Measurements from ENCODE around the gene TRO. TPM values are rescaled to one million over a fixed set of nuclear protein-coding genes. Genes with fewer than 3 reads are reported as not detected.
A peak's percentile ranks its signal among the peaks of the same experiment; 100 is the strongest.

Gene TRO
- polyA plus RNA-seq, 1 donor from 2014 or later: 0.06 TPM

DNA sequence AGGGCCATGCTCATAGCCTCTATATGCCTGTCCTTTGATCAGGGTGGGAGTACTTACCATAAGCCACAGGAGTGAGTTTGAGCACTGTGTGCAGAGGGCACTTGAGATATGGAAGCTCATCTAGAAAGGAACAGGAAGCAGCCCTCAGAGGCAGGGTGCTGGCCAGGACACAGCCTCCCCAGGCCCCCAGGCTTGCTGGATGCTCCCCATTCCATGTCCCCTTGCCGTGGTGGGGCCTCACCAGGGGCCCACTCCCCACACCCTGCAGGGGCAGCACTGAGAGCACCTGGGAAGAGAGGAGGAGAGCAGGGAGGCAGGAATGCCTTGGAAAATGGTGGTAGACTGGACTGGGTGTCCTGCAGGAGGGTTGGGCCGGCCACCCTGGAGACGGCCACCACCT, 14.3 kb downstream of the TRO start:
- Mint-ChIP-seq H3K4me3 (no peak overlapping the region), H3K27me3 (peaks cover 2% of the 10 kb centered on the region), H3K4me1 (no peaks in the 10 kb centered on the region), H3K36me3 (peaks cover 1% of the 10 kb centered on the region), H3K27ac (no peak overlapping the region), H3K9me3 (no peaks in the 10 kb centered on the region)

DNA sequence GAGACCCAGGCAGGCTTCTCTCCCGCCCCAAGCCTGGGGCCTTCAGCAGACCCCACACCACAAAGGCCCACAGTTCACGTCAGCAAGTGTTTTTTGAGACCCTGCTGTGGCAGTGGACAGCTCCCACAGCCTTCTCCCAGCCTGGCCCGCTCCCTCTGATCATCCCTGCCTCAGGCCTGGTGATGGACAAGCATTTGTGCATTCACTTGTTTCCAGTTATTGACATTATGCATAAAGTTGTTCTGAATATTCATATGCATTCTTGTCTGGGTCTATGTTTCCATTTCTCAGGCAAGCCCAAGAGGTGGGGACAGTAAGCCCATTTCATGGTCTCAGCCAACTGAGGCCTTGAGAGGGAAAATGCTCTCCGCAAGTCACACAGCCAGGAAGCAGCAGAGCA, 14.7 kb downstream of the TRO start:
- peaks cover 1% of the 10 kb centered on the region for H3K36me3 Mint-ChIP-seq
- H3K27me3 Mint-ChIP-seq: peaks cover 2% of the 10 kb centered on the region
- no peaks in the 10 kb centered on the region for H3K9me3 Mint-ChIP-seq
- H3K4me3 Mint-ChIP-seq: no peak overlapping the region
- H3K27ac Mint-ChIP-seq: no peak overlapping the region
- H3K4me1 Mint-ChIP-seq: no peaks in the 10 kb centered on the region

DNA sequence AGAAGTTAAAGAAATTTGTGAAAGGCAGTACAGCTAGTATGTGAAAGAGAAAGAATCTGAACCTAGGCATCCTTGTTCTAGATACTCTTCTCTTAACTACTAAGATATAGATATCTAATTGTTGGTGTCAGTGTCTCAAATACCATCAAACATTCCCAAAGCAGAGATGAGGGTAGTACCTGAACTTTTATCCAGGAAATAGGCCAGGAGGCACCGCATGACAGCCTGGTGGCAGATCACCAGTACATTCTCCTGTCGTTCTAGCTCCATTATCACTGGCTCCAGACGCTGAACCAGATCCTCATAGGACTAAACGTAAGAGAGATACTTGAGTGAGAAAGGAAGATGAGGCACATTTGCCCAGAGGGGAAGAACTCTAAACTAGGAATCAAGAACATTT, 16.8 kb downstream of the TRO start:
- Mint-ChIP-seq H3K4me3 (no peak overlapping the region), H3K36me3 (peaks cover 1% of the 10 kb centered on the region), H3K4me1 (no peaks in the 10 kb centered on the region), H3K27ac (no peak overlapping the region), H3K27me3 (no peaks in the 10 kb centered on the region), H3K9me3 (peaks cover 0 to 2% (median 0%) of the 10 kb centered on the region in 3 donors)

DNA sequence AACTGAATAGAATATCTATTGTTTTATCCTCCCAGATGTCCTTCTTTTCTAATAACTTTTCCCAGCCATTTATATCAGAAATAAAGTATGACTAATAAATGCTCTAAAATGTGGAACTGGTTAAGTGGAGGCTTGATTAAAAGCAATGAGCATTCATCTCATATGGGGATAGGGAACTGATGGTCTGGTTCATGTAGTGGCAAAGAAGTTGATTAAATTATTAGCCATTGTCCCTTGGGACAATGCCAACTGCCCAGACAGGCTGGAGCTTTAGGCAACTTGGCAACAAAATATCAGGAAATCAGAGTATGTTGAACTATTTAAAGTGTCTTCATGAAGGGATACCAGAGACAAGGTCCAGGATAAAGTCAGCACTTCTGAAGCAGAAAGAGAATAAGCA, 24.2 kb downstream of the TRO start:
- H3K27ac Mint-ChIP-seq: peak overlapping the region in 1 of 3 donors; percentile 30
- H3K4me3 Mint-ChIP-seq: no peak overlapping the region
- H3K36me3 Mint-ChIP-seq: no peaks in the 10 kb centered on the region
- peaks cover 0 to 2% (median 0%) of the 10 kb centered on the region in 3 donors for H3K9me3 Mint-ChIP-seq
- H3K27me3 Mint-ChIP-seq: no peaks in the 10 kb centered on the region
- H3K4me1 Mint-ChIP-seq: no peaks in the 10 kb centered on the region

DNA sequence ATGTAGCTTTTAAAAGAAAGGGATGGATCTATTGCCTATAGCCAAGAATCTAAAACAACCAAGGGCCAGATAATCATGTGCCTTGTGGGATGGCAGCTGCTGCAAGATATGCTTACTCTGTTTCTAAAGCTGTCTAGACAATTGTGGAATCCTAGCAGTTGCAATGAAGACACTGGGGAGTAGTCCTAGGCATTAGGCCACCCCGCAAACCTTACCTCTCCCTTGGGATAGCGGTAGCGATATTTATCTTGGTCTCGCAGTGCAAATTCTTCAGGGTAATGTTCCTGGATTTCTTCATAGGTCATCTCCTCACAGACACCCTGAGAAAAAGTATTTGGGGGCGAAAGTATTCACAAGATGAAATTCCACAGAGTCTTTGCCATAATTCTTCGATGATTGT, 24.6 kb downstream of the TRO start:
- Mint-ChIP-seq H3K4me1 (no peaks in the 10 kb centered on the region), H3K27ac (no peak overlapping the region), H3K36me3 (no peaks in the 10 kb centered on the region), H3K9me3 (peaks cover 0 to 2% (median 0%) of the 10 kb centered on the region in 3 donors), H3K4me3 (no peak overlapping the region), H3K27me3 (no peaks in the 10 kb centered on the region)

DNA sequence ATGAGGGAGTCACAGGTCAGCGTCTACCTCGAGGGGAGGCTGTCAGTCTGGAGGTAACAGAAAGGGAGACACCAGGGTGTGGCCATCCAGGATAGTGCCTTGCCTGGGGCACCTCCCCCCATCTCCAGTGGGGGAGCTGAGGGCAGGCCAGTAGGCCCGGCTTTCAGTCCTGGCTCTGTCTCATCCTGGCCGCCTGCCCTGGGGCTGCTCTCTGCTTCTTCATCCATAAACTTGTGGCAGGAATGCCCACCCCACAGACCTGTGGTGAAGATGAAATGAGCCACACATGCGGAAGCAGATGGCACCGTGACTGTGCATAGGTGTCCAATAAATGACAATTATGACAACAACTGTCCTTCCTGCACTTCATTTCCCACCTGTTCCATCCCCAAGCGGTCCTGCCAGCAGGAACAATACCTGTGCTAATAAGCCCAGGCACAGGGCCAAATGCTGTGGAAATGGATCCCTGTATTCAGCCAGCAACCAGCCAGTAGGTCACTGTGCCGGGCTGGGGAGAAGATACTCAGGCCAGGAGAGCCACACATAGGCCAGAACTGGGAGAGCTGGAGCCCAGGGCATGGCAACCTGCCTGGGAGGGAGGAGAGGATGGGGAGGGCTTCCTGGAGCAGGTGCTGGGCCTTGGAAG, 30.2 kb downstream of the TRO start:
- H3K4me1 Mint-ChIP-seq: no peaks in the 10 kb centered on the region
- H3K27me3 Mint-ChIP-seq: no peaks in the 10 kb centered on the region
- H3K4me3 Mint-ChIP-seq: no peak overlapping the region
- H3K9me3 Mint-ChIP-seq: no peaks in the 10 kb centered on the region
- no peaks in the 10 kb centered on the region for H3K36me3 Mint-ChIP-seq
- no peak overlapping the region for H3K27ac Mint-ChIP-seq

DNA sequence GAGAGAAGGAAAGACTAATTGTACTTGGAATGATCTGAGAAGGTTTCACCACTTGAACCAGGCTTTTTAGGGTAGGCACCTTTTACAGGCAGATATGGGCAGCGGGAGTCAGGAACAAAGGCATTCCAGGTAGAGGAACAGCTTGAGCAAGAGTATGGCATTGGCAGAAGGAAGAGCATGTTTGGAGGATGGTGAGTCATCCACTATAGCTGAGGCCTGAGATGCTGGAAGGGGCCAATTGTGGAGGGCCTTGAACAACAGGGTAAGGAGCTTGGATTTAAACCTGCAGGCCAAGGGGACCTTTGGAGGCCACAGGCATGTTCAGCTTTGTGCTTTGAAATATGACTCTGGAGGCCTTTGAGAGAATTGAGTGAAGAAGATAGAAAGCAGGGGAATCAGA, 41.1 kb downstream of the TRO start:
- H3K4me3 Mint-ChIP-seq: no peak overlapping the region
- H3K27me3 Mint-ChIP-seq: peaks cover 2% of the 10 kb centered on the region
- H3K4me1 Mint-ChIP-seq: peaks cover 0 to 1% (median 0%) of the 10 kb centered on the region in 3 donors
- H3K36me3 Mint-ChIP-seq: peaks cover 4% of the 10 kb centered on the region
- H3K9me3 Mint-ChIP-seq: peaks cover 0 to 3% (median 0%) of the 10 kb centered on the region in 3 donors
- no peak overlapping the region for H3K27ac Mint-ChIP-seq

DNA sequence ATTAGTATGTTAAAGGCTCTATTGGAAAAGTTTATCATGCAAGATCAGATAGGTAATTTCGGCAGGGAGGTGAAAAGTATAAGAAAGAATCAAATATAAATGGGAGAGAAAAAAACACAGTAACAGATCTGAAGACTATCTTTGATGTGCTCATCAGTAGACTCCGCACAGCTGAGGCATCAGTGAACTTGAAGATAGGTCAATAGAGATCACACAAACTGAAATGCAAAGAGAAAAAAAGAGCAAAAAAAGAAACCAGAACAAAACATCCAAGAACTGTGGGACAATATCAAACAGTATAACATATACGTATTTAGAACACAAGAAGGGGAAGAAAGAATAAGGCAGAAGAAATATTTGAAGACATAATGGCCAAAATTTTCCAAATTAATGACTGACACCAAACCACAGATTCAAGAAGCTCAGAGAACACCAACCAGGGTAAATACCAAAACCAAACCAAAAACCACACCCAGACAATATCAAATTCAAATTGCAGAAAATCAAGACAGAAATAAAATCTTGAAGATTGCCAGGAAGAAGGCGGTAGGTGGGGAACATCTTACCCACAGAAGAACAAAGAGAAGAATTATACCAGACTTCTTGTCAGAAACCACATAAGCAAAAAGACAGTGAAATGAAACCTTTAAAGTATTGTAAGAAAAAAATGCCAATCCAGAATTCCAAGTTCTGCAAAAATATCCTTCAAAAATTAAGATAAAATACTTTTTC, 44.3 kb downstream of the TRO start:
- H3K4me1 Mint-ChIP-seq: peaks cover 0 to 1% (median 0%) of the 10 kb centered on the region in 3 donors
- no peak overlapping the region for H3K4me3 Mint-ChIP-seq
- H3K36me3 Mint-ChIP-seq: peaks cover 4% of the 10 kb centered on the region
- H3K9me3 Mint-ChIP-seq: peaks cover 0 to 6% (median 3%) of the 10 kb centered on the region in 3 donors
- H3K27ac Mint-ChIP-seq: peak overlapping the region in 1 of 3 donors; percentile 4
- H3K27me3 Mint-ChIP-seq: peaks cover 2% of the 10 kb centered on the region

DNA sequence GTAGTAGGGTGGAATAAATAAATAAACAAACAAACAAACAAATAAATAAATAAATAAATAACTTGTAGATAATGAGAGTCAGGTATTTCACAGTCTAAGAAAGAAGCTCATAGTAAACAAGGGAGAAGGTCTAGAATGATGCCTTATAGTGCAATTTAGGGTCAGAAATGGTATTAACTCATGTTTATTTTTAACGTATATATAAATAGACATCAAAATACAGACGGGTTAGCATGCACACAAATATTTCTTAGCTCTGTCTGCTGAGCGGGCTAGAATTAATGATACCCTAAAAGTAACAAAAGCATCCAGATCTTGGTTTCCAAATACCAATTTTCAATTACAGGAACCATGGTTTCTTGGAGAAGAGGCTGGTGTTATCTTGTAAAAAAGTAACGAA, 56.8 kb downstream of the TRO start:
- Mint-ChIP-seq H3K9me3 (peaks cover 0 to 4% (median 3%) of the 10 kb centered on the region in 3 donors), H3K27ac (no peak overlapping the region), H3K4me1 (no peaks in the 10 kb centered on the region), H3K27me3 (peaks cover 7% of the 10 kb centered on the region), H3K4me3 (no peak overlapping the region), H3K36me3 (no peaks in the 10 kb centered on the region)

DNA sequence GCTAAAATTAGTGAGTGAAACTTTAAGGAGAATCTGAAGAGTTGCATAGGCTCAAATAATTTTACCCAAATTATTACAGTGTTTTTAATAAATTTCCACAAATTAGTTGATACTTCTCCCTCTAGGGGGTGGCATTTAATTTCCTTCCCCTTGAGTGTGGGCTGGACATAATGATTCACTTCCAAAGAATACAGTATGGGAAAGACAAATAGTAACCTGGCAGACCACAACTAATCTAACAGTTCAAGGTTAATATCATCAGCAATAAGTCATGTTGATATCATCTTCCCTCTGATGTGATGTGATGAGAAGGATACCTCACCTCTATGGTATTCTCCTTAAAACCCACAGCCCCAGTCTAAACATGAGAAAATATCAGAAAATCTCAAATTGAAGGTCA, 57.8 kb downstream of the TRO start:
- Mint-ChIP-seq H3K4me3 (no peak overlapping the region), H3K27me3 (peaks cover 7% of the 10 kb centered on the region), H3K36me3 (no peaks in the 10 kb centered on the region), H3K27ac (no peak overlapping the region), H3K4me1 (no peaks in the 10 kb centered on the region), H3K9me3 (peaks cover 3 to 10% (median 4%) of the 10 kb centered on the region in 3 donors)

DNA sequence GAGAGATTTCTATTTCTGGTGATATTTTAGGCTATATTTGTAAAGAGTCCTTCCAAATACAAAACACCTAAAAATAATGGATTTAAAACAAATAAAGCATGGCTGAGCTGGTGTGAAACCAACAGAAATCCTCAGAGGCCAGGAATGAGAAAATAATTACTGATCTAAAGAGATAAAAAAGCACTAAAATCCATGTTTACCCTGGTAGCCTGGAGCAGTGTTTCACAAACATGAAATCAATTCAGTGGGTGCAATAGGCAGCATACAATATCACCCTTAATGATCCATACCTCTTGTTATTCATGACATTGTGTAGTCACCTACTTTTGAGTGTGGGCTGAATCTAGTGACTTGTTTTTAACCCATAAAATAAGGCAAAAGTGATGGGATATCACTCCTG, 58.8 kb downstream of the TRO start:
- Mint-ChIP-seq H3K9me3 (peaks cover 3 to 10% (median 4%) of the 10 kb centered on the region in 3 donors), H3K27ac (no peak overlapping the region), H3K36me3 (no peaks in the 10 kb centered on the region), H3K4me1 (peaks cover 0 to 2% (median 0%) of the 10 kb centered on the region in 3 donors), H3K27me3 (peaks cover 7% of the 10 kb centered on the region), H3K4me3 (no peak overlapping the region)

DNA sequence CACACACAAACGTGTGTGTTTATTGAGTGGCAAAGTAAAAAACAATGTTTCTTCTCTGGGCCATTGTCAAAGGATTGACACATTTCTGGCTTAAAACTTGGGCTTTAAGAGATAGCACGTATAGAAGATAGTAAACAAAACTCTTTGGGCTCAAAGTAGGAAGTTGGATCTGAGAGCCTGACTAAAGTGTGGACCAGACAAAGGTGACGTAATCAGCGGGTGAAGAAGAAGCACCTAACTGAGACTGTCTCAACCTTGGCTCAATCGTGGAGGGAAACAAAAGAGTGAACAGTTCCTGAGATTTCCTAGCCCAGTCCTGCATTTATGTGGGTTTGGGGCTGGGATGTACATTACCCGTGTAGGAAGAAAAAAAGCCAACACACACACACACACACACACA, 59.7 kb downstream of the TRO start:
- Mint-ChIP-seq H3K27me3 (peaks cover 3% of the 10 kb centered on the region), H3K36me3 (no peaks in the 10 kb centered on the region), H3K27ac (no peak overlapping the region), H3K4me3 (no peak overlapping the region), H3K9me3 (peaks cover 3 to 10% (median 4%) of the 10 kb centered on the region in 3 donors), H3K4me1 (peaks cover 0 to 2% (median 0%) of the 10 kb centered on the region in 3 donors)

Other genes with a start within 250 kb of the TRO start
- not detected for gene ITIH6, start 122.6 kb upstream of the TRO start, polyA plus RNA-seq
- 64.3 TPM for gene MAGED2, start 113.1 kb upstream of the TRO start, polyA plus RNA-seq
- not detected for gene PFKFB1, start 73.4 kb downstream of the TRO start, polyA plus RNA-seq
- 22.9 TPM for gene APEX2, start 79.5 kb downstream of the TRO start, polyA plus RNA-seq
- not detected for gene ALAS2, start 110.2 kb downstream of the TRO start, polyA plus RNA-seq
- gene PAGE2B, start 154.2 kb downstream of the TRO start, polyA plus RNA-seq: not detected
- gene PAGE2, start 168.2 kb downstream of the TRO start, polyA plus RNA-seq: not detected

All from IgD-negative memory B cell (primary cell).